Nephron progenitor cell (in vitro differentiated cells): Measurements from ENCODE around the gene LCLAT1.

Experiments
- DNase-seq: peaks from one replicate; pipeline ENCODE4 v3.0.0; 2021
- H3K27ac Mint-ChIP-seq: 2 replicates; pipeline ENCODE4 v1.8.0; 2021; ENCODE audit warnings: mild to moderate bottlenecking, moderate library complexity, mixed read lengths
- H3K27me3 Mint-ChIP-seq: 2 replicates; pipeline ENCODE4 v1.8.0; 2021; ENCODE audit warnings: mild to moderate bottlenecking, low read depth, mixed read lengths; ENCODE audit not compliant: poor library complexity
- H3K36me3 Mint-ChIP-seq: 2 replicates; pipeline ENCODE4 v1.8.0; 2021; ENCODE audit warnings: low read depth, mixed read lengths
- H3K4me1 Mint-ChIP-seq: 2 replicates; pipeline ENCODE4 v1.8.0; 2021; ENCODE audit warnings: mixed read lengths
- H3K4me3 Mint-ChIP-seq: 2 replicates; pipeline ENCODE4 v1.8.0; 2021; ENCODE audit warnings: mild to moderate bottlenecking, moderate library complexity, mixed read lengths
- H3K9me3 Mint-ChIP-seq: 2 replicates; pipeline ENCODE4 v1.8.0; 2021; ENCODE audit warnings: mild to moderate bottlenecking, moderate library complexity, mixed read lengths
- CTCF ChIP-seq: fragments of 200-600 bp; sonication (generic); IDR thresholded peaks from 2 replicates; pipeline ENCODE4 v1.5.0; 2021; ENCODE audit warnings: antibody characterized with exemption

The LCLAT1 gene

GRCh38 chr2:30421604-30422443, 25.2 kb upstream of the LCLAT1 start:
- Mint-ChIP-seq H3K27ac (peak overlapping the region; percentile 26), H3K4me3 (peak overlapping the region; percentile 15), H3K27me3 (peaks cover 8% of the 10 kb centered on the region), H3K9me3 (no peaks in the 10 kb centered on the region), H3K36me3 (no peaks in the 10 kb centered on the region), H3K4me1 (peaks cover 24% of the 10 kb centered on the region)
- peak; percentile 35 for DNase-seq
- TF ChIP-seq CTCF: no peak

- H3K4me3 Mint-ChIP-seq: no peak overlapping the region
Measured at GRCh38 chr2:30422444-30423040, 24.5 kb upstream of the LCLAT1 start.

GRCh38 chr2:30424231-30424630, 22.8 kb upstream of the LCLAT1 start:
- no peak for TF ChIP-seq CTCF
- Mint-ChIP-seq H3K4me3 (no peak overlapping the region), H3K4me1 (peaks cover 22% of the 10 kb centered on the region), H3K27ac (no peak overlapping the region), H3K27me3 (peaks cover 8% of the 10 kb centered on the region), H3K9me3 (no peaks in the 10 kb centered on the region), H3K36me3 (no peaks in the 10 kb centered on the region)
- DNase-seq: no peak

More at GRCh38 chr2:30422444-30423040, 24.5 kb upstream of the LCLAT1 start:
- Mint-ChIP-seq H3K36me3 (no peaks in the 10 kb centered on the region), H3K27me3 (peaks cover 8% of the 10 kb centered on the region), H3K27ac (peak overlapping the region; percentile 69), H3K4me1 (peaks cover 22% of the 10 kb centered on the region), H3K9me3 (no peaks in the 10 kb centered on the region)
- no peak for TF ChIP-seq CTCF
- DNase-seq: no peak

GRCh38 chr2:30425326-30425725, 21.7 kb upstream of the LCLAT1 start:
- no peak for TF ChIP-seq CTCF
- Mint-ChIP-seq H3K4me3 (no peak overlapping the region), H3K4me1 (peaks cover 22% of the 10 kb centered on the region), H3K9me3 (no peaks in the 10 kb centered on the region), H3K36me3 (no peaks in the 10 kb centered on the region), H3K27me3 (peaks cover 8% of the 10 kb centered on the region), H3K27ac (no peak overlapping the region)
- no peak for DNase-seq

- Mint-ChIP-seq H3K27me3 (peaks cover 8% of the 10 kb centered on the region), H3K27ac (no peak overlapping the region)
Measured at GRCh38 chr2:30427606-30428347, 19.3 kb upstream of the LCLAT1 start.

More at GRCh38 chr2:30427606-30428347, 19.3 kb upstream of the LCLAT1 start:
- Mint-ChIP-seq H3K36me3 (no peaks in the 10 kb centered on the region), H3K4me1 (peaks cover 1% of the 10 kb centered on the region), H3K4me3 (no peak overlapping the region), H3K9me3 (peaks cover 3% of the 10 kb centered on the region)
- TF ChIP-seq CTCF: no peak
- DNase-seq: no peak
